Measurements from ENCODE around the gene MPV17L. TPM values are rescaled to one million over a fixed set of nuclear protein-coding genes. Genes with fewer than 3 reads are reported as not detected.
"Not testable (repeated sequence)": the region's sequence is repeated elsewhere in the genome, so short reads cannot be mapped to it uniquely, and the experiment has no call there.

Gene MPV17L
- total and polyA plus RNA-seq, 8 donors = 11.9 to 48.3 (median 27.3) TPM

GRCh38 chr16:15440852-15441251 is 45.3 kb downstream of the MPV17L start:
- DNase-seq (no peak), FAIRE-seq (no peak), ATAC-seq (peak in 2 of 4 donors; percentile 50 to 57)
- H3K9me3 ChIP-seq = no peaks in the 10 kb centered on the region
- H3K27ac ChIP-seq = peak overlapping the region in 2 of 4 donors; percentile 26 to 38
- TF ChIP-seq CTCF (IDR thresholded peaks at IDR 0.05) = no peak
- H3K27me3 ChIP-seq = no peaks in the 10 kb centered on the region
- WGBS, 2 donors = 87 to 88% methylated on average over 3 of the region's 3 CpGs
- no peaks in the 10 kb centered on the region for H3K36me3 ChIP-seq
- H3K4me1 ChIP-seq = peaks cover 0 to 26% (median 4%) of the 10 kb centered on the region in 3 donors
- no peak overlapping the region for H3K4me3 ChIP-seq
- intact Hi-C loops (cut with DNase I) = no loop called here

DNA sequence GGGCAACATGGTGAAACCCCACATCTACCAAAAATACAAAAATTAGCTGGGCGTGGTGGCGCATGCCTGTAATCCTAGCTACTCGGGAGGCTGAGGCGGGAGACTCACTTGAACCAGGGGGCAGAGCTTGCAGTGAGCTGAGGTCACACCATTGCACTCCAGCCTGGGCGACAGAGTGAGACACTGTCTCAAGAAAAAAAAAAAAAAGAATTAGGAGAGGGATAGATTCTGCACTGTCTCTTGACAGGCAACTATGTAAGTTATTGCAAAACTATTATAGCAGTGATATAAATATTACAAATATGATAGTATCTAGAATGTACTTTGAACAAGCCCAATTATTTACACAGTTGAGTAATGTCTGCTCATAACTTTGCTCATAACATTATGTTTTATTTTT is 46.6 kb downstream of the MPV17L start:
- WGBS, 2 donors = 82 to 89% methylated on average over 5 of the region's 5 CpGs
- peak; percentile 73 to 82 (median 78) for ATAC-seq
- intact Hi-C loops (cut with DNase I); H3K27me3 ChIP-seq; DNase-seq; H3K4me3 ChIP-seq; FAIRE-seq; H3K9me3 ChIP-seq; H3K36me3 ChIP-seq: not testable (repeated sequence)
- peaks cover 0 to 26% (median 4%) of the 10 kb centered on the region in 3 donors for H3K4me1 ChIP-seq
- H3K27ac ChIP-seq = peak overlapping the region in 2 of 4 donors; percentile 50 to 67

- Histone ChIP-seq H3K4me1 (peaks cover 0 to 26% (median 4%) of the 10 kb centered on the region in 3 donors), H3K9me3 (no peaks in the 10 kb centered on the region), H3K27ac (no peak overlapping the region), H3K4me3 (no peak overlapping the region), H3K27me3 (no peaks in the 10 kb centered on the region), H3K36me3 (no peaks in the 10 kb centered on the region)
- FAIRE-seq = no peak
- 97 to 100% methylated on average over 4 of the region's 4 CpGs for WGBS, 2 donors
- no peak for DNase-seq
- ATAC-seq = peak in 2 of 4 donors; percentile 23 to 25
- intact Hi-C loops (cut with DNase I) = no loop called here
- TF ChIP-seq CTCF (IDR thresholded peaks at IDR 0.05) = no peak
These were observed 48.2 kb downstream of the MPV17L start for GRCh38 chr16:15443753-15444152.

- no peak for ATAC-seq
These were observed 48.7 kb downstream of the MPV17L start for GRCh38 chr16:15444264-15444663.

DNA sequence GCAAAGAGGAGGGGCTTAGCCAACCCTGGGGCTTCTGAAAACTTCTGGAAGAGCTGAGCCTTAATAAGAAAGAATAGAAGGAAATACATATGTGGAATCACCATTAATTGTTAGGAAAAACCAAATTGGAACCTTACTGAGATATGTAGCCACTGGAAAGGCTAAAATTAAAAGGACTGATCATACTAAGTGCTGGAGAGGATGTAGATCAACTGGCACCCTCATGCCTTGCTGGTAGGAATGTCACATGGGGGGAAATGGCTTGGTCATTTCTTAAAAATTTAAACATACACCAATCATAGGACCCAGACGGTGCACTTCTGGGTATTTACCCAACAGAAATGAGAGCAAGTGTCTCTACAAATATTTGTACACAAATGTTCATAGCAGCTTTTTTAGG is 49.9 kb downstream of the MPV17L start:
- FAIRE-seq (no peak), DNase-seq (no peak), ATAC-seq (no peak)
- Histone ChIP-seq H3K27me3 (no peaks in the 10 kb centered on the region), H3K4me1 (peaks cover 0 to 23% (median 4%) of the 10 kb centered on the region in 3 donors), H3K4me3 (no peak overlapping the region), H3K9me3 (no peaks in the 10 kb centered on the region), H3K36me3 (no peaks in the 10 kb centered on the region), H3K27ac (no peak overlapping the region)
- no peak for TF ChIP-seq CTCF (IDR thresholded peaks at IDR 0.05)
- WGBS, 2 donors = 92 to 96% methylated on average over 1 of the region's 1 CpG
- intact Hi-C loops (cut with DNase I) = no loop called here

More at GRCh38 chr16:15444264-15444663, 48.7 kb downstream of the MPV17L start:
- no peak for TF ChIP-seq CTCF (IDR thresholded peaks at IDR 0.05)
- FAIRE-seq = no peak
- intact Hi-C loops (cut with DNase I) = no loop called here
- Histone ChIP-seq H3K9me3 (no peaks in the 10 kb centered on the region), H3K4me3 (no peak overlapping the region), H3K4me1 (peaks cover 0 to 26% (median 4%) of the 10 kb centered on the region in 3 donors), H3K27me3 (no peaks in the 10 kb centered on the region), H3K27ac (no peak overlapping the region), H3K36me3 (no peaks in the 10 kb centered on the region)
- DNase-seq = no peak
- 89 to 91% methylated on average over 3 of the region's 3 CpGs for WGBS, 2 donors

Data from pancreas (tissue), 10 donors.